Testis (tissue), 2 donors: ENCODE data around the gene KIF6.

ENCODE experiments used
- CTCF ChIP-seq, 3 experiments: fragments of 450-650 bp in 2 of 3; fragments of 200-600 bp in 1 of 3; sonication (generic) in 1 of 3; IDR thresholded peaks; one replicate each; pipeline ENCODE4 v1.5.1; 2016 to 2019; ENCODE audit warnings: antibody characterized with exemption in 3 of 3, mild to moderate bottlenecking in 2 of 3, moderate library complexity in 1 of 3
- POLR2A ChIP-seq: fragments of 450-650 bp; IDR thresholded peaks from one replicate; pipeline ENCODE4 v1.6.1; 2017; ENCODE audit warnings: antibody characterized with exemption, mild to moderate bottlenecking, moderate library complexity

GRCh38 chr6:39520411-39520810 is 204.8 kb downstream of the KIF6 start:
- TF ChIP-seq POLR2A (no peak), CTCF (IDR thresholded peaks at IDR 0.05) (no peak)
